ENCODE measurements around the gene SFTPA2.
A peak's percentile ranks its signal among the peaks of the same experiment; 100 is the strongest.
"Not testable (repeated sequence)": the region's sequence is repeated elsewhere in the genome, so short reads cannot be mapped to it uniquely, and the experiment has no call there.

SFTPA2 gene

DNA sequence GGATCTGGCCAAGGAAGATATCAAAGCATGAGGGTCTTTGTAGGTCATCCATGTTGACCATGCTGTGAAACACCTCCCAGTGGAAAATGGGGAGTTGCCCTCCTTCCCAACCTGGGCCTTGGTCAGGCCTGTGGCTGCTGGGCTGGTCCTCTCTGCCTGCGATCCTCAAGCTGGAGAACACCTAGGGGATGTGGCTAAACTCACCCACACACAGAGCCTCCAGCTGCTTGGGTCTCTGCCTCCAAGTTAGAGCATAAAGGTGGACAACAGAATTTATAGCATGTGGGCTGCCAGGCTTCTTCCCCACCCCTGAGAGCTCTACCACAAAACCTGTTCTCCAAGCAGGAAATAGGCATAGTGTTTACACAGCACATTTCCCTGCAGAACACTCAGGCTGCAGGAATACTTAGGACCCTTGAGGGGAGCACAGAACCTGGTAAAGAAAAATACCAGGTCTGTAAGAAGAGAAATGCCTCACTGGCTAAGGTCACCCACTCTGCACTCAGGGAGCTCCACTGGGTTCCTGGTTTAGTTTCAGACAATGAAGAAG, at the start of gene SFTPA2:
Gene SFTPA2 (minus strand): TSS at position 248 of the 550 bp plus-strand sequence. CDS start 924 bp downstream, outside the sequence.
- DNase-seq (ENCODE audit: low read depth) = no peak

DNA sequence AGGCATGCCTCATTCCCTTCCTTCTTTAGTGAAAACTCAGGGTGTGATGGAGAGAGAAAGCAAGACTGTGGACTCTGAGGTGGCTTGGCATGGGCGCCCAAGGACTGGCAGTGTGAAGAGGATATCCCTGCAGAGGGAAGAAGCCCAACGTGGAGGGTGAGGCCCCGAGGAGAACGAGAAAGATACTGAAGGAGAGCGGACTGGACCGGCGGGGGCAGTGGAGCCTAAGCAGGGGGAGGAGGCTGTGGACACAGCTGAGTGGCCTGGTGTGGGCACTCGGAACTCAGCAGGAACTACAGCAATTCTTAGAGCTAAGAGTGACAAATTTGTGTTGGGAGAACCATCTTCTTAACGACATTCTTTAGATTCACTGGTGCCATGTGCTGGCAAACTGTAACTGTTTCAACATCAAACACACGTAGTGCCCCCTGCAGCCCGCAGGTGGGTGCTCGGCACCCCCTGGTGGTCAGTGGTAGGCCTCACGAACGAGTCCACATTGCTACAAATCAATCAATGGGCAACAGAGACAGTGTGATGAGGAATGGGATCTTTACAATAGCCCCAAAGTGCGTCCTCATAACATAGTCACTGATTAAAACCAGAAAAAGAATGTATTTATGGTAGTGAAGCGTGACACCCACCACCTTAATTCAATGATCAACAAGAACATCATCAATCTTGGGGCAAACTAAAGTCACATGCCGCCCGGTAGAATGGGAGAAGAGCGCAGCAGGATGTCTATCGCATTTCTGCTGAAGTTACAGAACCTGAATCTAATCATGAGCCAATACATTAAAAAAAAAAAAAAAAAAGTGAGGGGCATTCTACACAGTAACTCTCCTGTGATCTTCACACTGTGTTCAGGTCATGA, 48.5 kb upstream of the SFTPA2 start:
- peak; percentile 6 for DNase-seq (ENCODE audit: low read depth)

DNA sequence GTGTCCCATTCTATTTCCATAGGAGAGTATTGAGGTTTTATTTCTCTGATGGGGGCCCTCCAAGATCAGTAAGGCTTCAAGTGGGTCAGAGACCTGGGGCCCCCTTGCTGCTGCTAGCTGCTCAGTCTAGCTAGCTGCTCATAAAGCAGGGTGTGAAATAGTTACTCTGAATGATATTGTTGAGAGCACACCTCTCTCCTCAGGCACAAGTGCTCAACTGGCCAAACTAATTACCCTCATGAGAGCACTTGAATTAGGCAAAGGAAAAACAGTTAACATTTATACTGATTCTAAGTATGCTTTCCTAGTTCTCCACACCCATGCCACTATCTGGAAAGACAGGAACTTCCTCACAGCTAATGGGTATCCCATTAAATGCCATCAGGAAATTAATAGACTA, 45.1 kb upstream of the SFTPA2 start:
- no peak for DNase-seq (ENCODE audit: low read depth)

DNA sequence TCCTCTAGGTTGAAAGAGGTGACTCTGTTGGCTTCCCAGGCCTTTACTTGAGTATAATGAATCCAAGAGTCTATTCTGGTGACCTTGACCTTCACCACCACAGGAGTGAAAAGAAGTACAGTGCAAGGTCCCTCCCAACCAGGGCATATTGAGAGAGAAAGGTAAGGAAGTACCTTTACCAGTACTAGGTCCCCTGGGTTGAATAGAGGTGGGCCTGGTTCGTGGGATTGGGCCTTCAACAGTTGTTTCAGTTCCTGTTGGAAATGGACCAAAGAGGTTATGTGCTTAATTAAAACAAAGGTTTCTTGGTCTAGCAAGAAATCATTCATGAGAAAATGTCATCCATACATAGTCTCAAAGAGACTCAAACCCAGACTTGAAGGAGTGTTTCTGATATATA, 44.1 kb upstream of the SFTPA2 start:
- no peak for DNase-seq (ENCODE audit: low read depth)

DNA sequence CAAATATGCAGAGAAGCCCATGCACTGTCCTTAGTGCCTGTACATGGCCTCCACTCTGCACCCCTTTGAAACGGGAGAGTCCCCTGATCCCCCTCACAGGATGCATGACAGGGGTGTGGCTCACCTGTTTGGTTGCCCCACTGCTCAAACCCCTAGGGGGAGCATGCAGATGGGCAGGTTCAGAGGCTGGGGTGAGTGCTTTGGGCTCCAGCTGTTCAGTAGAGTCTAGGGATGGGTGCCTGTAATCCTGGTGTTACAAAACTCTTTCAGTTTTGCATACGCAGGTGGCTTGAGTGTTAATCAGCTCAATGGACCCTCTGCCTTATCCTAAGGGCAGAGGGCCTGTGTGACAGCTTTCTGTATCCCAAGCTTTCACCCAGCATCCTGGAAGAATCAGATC, 42.7 kb upstream of the SFTPA2 start:
- no peak for DNase-seq (ENCODE audit: low read depth)

DNA sequence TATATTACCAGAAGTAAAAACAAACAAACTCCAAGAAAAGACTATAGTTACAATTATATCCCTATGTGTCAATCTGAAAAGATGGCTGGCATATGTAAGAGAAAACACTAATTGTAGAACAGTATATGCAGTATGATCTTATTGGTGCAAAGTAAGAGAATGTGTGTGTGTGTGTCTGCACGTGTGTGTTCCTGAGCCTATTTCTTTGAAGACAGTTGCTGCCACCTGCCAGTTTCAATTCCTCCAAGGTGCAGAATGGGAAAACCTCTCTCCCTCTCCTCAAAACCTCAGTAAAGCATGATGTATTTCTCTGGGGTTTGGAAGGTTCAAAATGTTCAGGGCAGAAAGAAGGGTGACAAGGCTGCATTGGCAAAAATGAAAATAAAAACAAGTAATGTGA, 41.7 kb upstream of the SFTPA2 start:
- no peak for DNase-seq (ENCODE audit: low read depth)

DNA sequence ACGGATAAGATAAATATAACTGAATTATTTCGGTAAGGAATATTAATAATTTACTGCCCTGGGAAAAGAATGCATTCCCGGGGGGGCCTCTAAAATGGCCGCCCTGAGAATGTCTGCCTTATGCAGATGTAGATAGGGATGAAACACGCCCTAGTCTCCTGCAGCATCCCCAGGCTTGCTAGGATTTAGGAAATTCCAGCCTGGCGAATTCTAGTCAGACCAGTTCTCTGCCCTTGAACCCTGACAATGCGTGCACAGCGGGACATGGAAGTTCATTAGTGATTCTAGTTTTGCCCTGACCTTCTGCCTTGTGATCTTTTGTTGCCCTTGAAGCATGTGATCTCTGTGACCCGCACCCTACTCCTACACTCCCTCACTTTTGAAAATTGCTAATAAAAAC, 39.4 kb upstream of the SFTPA2 start:
- DNase-seq (ENCODE audit: low read depth) = not testable (repeated sequence)

DNA sequence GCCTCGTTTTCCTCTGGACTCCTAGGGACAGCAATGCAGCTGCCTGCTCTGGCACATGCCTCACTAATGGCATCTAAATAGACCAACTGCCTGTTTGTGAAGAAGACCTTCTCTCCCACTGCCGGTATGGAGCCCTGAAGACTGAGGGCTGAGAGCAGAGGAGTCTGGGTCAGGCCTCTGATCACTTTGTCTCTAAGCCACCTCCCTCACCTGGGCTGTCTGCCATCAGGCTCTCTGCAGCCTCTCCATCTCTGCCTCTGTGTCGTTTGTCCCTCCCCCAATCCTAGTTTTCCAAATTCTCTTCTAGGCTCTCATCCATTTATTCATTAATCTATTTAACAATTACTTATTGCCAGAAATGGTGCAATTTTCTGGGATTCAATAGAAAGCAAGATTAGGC, 35.3 kb upstream of the SFTPA2 start:
- no peak for DNase-seq (ENCODE audit: low read depth)

DNA sequence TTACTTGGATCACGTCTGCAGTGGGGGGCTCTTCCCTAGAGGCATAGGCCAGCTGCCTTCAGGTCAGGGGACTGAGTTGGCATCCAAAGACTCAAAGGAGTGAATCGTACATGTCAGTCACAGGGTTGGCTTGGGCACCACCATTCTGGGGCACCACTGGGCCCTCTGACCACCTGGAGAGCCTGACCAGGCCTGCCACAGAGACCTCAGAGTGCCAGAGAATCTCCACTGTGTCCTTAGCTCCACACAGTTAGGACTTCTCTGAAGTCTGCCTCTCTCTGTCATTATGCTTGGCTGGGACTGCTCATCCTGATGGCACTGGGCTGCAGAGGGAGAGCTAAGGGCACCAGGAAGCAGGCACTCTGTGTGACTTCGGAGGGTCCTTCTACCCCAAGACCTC, 34.4 kb upstream of the SFTPA2 start:
- not testable (repeated sequence) for DNase-seq (ENCODE audit: low read depth)

DNA sequence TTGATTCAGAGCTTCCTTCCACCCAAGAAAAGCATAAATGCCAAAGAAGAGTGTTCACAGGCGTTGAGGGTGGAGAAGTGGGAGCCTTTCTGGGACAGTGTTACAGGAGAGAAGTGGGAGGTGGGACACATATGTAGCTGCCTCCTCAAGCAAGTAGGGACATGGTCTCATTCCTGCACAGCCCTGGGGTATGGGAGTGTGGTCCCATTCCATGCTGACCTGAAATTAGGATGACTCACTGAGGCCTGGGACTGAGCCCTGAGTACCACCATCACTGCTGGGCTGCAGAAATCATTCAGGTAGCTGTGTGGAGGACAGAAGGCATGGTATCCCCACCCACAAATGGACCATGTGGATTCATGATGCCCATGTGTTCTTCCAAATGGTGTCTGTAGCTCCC, 33.2 kb upstream of the SFTPA2 start:
- no peak for DNase-seq (ENCODE audit: low read depth)

DNA sequence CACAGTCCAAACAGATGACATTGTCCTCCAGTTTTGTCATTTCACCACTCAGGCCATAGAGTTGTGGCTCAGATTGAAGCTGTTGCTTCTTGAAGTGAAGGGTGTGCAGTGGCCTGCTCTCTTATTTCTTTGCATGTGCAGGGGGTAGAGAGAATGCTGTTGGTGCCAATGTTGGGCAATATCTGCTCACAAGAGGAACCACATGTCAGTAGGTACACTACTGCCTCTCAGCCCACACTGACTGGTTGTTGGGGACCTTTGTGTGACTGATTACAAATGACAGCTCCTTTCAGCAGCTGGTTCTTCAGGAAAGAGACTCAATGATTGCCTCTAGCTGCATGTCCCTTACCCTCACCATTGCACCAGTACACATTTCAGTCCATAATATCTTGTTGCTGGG, 28.6 kb upstream of the SFTPA2 start:
- no peak for DNase-seq (ENCODE audit: low read depth)

DNA sequence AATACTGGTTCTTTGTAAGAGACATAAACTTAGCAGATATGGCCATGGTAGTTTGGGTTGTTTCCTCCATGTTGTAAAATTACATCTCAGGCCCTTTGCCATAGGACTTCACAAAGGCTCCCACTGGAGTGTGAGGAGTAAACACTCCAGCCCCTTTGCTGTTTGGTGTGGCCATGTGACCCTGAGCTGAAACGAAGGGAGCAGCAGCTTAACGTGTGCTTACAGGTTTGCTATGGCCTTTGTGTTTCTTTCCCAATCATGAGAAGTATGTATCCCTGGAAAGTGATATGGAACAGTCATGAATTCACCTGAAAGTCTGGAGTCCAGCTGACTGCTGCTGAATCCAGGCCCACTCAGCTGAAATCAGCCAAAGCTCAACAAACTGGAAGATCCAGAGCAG, 26.7 kb upstream of the SFTPA2 start:
- no peak for DNase-seq (ENCODE audit: low read depth)

DNA sequence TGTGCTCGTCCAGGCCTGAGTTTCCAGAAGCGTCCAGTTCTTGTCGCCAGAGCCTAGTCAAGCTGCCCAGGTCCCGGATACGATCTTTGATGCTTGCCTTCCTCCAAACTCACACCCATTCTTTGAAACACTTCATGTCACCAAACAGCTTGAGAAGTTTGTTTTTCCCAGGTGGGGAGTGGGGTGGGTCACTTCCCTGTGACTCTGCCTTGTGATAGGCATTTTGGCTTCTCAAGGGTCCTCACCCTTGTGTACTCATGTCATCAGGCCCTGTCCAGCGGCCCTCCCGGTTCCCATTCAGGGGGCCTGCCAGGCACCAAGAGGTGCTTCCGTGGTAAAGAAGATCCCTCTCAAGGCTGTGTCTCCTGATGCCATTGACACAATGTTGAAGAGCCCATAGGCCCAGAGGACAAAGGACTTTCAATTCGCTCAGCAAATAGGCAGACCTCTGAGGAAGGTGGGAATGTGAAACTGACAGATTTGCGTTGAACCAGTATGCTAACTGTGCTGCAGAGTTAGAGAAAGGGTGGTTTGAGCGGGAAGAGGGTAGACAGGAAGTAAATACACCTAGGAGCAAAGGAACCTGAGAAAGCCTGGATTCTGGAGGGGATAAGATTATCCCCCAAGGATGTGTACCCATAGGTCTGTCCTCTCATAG, 25.8 kb upstream of the SFTPA2 start:
- no peak for DNase-seq (ENCODE audit: low read depth)

DNA sequence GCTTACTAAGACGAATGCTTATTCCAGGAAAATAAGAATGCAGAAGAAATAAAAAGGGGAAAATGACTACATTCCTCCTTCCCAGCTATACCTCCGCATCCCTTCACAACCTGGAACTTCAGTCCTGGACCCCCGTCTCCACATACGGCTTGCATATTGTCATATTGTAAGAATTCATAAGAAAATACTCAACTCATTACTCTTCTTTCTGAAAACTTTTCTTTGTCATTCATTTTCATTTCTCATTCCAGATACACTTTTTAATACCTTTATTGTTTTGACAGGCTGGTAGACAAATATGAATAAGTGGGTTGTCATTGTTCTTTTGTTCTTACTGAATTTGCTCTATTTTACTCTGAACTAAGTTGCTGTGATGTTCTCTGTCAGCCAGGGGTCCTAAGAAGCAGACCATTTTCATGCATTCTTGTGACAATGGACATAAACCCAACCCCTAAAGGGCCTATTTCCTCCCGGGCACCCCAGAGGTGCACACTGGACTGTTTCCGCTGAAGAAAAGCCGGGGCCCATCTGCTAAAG, 23.3 kb upstream of the SFTPA2 start:
- DNase-seq (ENCODE audit: low read depth) = no peak

DNA sequence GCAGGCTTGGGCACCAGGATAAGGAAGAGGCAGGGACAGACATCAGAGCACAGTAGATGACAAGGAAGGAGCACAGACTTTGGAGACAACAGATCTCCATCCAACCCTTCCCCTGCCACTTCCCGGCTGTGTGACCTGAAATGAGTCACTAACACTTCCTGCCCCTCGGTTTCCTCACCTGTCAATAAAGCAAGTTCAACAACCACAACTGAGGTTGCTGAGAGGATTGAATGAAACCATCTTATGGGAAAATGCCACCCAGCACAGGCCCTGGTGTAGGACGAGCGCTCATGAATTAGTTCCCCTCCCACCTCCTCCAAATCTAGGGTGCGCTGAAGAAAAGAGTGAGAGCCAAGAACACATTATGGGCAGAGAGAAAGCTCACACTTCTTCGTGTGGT, 22.7 kb upstream of the SFTPA2 start:
- not testable (repeated sequence) for DNase-seq (ENCODE audit: low read depth)

DNA sequence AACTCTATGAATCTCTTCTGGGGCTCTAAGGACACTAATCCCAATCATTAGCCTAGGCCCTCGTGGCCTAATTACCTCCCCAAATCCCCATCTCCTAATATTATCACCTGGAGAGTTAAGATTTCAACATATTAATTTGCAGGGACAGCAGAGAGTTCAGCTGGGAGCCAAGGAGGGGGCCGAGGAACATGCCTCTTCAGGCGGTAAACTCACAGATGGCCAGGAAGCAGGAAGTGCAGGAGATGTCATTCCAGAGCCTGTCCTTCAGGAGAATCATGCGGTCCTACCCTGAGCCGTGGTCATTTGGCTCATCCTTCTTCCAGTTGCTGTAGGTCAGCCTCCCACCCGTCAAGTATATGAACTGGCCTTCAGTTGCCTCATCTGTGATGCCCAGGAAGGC, 21.9 kb upstream of the SFTPA2 start:
- no peak for DNase-seq (ENCODE audit: low read depth)

DNA sequence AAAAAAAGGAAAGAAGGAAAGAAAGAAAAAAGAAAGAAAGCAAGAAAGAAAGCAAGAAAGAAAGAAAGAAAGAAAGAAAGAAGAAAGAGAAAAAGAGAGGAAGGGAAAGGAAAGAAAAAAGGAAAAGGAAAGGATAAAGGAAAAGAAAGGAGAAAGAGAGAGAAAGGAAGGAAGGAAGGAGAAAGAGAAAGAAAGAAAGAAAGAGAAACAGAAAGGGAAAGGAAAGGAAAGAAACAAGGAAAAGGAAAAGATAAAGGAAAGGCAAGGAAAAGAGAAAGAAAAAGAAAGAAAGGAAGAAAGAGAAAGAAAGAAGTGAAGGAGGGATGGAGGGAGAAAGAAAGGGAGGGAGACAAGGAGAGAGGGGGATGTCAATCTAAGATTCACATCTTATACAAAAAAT, 20.8 kb upstream of the SFTPA2 start:
- DNase-seq (ENCODE audit: low read depth) = no peak

DNA sequence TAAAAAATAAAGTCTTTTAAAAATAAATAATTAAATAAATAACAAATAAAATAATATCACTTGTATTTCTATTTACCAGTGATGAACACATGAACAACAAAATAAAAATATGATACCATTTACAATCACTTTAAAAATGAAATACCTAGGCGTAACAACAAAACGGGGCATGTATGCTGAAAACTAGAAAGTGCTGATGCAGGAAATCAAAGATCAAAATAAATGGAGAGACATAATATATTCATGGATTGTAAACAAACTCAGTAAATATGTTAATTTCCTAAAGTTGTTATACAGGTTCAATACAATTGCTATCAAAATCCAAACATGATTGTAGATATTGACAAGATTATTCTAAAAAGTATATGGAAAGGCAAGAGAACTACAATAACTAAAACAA, 19.2 kb upstream of the SFTPA2 start:
- DNase-seq (ENCODE audit: low read depth) = no peak

DNA sequence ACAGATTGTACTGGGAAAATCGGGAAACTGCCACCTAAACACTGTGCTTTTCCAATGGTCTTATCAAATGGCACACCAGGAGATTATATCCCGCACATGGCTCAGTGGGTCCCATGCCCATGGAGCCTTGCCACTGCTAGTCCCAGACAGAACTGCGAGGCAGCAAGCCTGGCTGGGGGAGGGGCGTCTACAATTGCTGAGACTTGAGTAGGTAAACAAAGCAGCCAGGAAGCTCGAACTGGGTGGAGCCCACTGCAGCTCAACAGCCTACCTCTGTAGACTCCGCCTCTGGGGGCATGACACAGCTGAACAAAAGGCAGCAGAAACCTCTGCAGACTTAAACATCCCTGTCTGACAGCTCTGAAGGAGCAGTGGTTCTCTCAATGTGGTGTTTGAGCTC, 10.4 kb upstream of the SFTPA2 start:
- not testable (repeated sequence) for DNase-seq (ENCODE audit: low read depth)

DNA sequence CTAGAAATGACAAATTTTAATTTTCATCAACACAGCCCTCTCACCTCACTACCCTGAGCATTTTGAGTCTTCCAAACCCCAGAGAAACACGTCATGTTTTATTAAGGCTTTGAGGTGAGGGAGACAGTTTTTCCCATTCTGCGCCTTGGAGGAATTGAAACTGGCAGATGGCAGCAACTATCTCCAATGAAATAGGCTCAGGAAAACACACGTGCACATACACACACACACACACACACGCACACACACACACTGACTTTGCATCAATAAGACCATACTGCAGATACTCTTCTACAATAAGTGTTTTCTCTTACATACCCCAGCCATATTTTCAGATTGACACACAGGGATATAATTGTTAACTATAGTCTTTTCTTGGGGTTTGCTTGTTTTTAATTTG, 3.2 kb upstream of the SFTPA2 start:
- DNase-seq (ENCODE audit: low read depth) = no peak

DNA sequence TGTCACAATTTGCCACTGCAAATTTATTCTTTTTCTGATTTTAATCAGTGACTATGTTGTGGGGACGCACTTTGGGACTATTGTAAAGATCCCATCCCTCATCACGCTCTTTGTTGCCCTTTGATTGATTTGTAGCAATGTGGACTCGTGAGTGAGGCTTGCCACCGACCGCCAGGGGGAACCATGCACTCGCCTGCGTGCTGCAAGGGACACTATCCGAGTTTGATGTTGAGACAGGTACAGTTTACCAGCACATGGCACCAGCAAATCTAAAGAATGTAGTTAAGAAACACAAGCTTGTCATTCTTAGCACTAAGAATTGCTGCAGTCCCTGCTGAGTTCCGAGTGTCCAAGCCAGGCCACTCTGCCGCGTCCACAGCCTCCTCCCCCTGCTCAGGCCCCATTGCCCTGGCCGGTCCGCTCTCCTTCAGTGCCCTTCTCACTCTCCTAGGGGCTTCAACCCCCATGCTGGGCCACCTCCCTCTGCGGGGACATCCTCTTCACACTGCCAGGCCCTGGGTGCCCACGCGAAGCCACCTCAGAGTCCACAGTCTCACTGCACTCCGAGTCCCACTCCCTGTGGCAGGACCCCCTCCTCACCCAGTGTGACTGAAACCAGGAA, 2.0 kb upstream of the SFTPA2 start:
- DNase-seq (ENCODE audit: low read depth) = peak; percentile 36

DNA sequence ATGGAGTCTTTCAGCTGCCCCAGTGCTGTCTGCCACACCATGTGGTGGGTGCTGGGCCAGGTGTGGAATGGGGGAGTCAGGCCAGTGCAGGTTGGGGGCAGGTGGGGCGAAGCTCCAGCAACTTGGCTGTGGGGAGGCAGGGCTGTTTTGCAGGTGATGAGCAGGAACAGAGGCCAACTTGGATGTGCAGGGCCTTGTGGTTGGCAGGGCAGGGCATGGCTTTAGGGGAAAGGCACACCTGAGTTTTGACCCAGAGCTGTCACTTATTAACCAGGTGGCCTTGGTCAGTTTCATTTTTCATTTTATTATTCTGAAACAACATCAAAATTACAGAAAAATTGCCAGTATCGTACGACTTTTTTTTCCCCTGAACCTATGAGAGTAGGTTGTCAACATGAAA, 1.1 kb upstream of the SFTPA2 start:
- no peak for DNase-seq (ENCODE audit: low read depth)

DNA sequence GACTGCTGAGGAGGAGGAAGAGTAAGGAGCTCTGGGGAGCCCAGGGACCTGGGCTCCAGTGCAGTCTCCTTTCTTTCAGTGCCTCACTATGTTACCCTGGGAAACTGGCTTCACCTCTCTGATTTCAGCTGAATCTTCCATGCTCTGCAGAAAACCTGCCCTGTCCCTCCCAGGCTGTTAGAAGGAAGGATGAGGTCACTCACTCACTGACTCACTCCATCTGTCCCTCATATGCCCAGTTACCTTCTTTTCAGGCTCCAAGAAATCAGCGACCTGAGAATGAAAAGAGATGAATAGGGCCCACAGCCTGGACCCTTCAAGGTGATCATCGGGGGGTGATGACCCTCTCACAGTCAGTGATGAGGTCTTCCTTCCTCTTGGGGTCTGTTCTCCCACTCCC, 481 bp downstream of the SFTPA2 start:
- DNase-seq (ENCODE audit: low read depth) = no peak
